ENCODE measurements around the gene DHFR.

DNA sequence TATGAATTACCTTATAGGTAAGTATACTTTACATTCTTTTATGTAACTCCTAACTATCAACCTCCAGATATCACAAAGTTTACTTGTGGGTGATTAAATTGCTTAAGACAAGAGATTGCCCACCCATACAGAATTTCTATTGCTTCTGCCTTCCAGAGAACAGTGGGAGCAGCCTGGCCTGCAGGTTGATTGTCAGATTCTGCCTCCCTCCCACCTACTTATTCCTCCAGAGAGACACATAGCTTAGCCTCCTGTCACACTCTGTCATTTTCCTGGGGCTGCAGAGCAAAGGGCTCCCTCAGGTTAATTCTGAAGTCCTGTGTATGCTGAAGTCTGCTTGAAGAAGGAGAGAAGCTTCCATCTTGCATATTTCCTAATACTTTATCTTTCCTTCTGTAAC is 48.5 kb upstream of the DHFR start:
- TF ChIP-seq ZFX (IDR thresholded peaks at IDR 0.05): no peak
- TF ChIP-seq, protein P1, sequence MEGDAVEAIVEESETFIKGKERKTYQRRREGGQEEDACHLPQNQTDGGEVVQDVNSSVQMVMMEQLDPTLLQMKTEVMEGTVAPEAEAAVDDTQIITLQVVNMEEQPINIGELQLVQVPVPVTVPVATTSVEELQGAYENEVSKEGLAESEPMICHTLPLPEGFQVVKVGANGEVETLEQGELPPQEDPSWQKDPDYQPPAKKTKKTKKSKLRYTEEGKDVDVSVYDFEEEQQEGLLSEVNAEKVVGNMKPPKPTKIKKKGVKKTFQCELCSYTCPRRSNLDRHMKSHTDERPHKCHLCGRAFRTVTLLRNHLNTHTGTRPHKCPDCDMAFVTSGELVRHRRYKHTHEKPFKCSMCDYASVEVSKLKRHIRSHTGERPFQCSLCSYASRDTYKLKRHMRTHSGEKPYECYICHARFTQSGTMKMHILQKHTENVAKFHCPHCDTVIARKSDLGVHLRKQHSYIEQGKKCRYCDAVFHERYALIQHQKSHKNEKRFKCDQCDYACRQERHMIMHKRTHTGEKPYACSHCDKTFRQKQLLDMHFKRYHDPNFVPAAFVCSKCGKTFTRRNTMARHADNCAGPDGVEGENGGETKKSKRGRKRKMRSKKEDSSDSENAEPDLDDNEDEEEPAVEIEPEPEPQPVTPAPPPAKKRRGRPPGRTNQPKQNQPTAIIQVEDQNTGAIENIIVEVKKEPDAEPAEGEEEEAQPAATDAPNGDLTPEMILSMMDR (conservative IDR thresholded peaks at IDR 0.05): no peak
